GM12864 (cell line): ENCODE data around the gene ALG5.

Experiments
- DNase-seq: peaks from one replicate; pipeline ENCODE4 v3.0.0-alpha.2; 2011; ENCODE audit warnings: low read depth
- H3K4me3 ChIP-seq: 2 replicates; pipeline ENCODE4 v1.5.1; 2011; ENCODE audit warnings: mild to moderate bottlenecking, low read depth, low read length, control low read depth
- CTCF ChIP-seq: IDR thresholded peaks from 2 replicates; pipeline ENCODE4 v1.5.1; 2011; ENCODE audit warnings: low read depth, mild to moderate bottlenecking, moderate library complexity, low read length, control low read depth, inconsistent platforms; ENCODE audit errors: missing control alignments

ALG5 gene

DNA sequence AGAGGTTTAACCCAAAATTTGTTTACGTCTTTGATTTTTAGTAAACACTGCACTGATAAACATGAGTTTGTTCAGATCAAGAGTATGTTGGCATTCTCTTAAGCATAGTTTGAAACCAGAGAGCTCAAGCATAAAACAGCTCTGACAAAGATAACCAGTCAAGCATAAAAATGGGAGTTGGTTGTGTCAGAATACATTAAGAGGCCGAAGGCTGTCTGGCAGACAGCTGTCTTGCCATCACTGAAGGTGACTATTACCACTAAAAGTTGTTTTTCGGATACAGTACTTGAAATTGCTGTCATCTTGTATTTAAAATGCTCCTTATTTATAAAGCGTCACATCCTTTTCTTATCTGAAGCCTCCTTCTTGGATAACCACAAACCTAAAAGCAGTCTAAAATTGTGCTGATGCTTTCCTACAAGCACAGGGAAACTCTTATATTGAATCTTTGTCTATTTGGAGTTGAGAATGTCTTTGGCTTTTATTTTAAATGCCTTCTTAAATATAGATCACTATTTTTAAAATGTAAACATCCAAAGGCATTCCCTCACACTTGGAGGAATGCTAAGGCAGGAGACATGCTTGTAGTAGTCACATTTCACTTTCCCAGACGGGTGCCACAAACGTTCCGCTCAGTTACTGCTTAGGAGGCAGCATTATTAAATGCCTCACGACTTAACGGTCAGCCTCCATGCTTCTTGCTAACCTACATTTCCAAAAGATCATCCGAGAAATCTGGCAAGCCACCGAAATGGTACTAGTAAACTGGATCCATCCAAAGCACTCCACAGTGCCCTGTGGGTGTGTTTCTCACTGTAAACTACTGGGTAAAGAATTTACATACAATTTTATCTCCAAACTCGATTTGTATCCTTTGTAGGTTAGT is 80.7 kb downstream of the ALG5 start:
- no peak overlapping the region for H3K4me3 ChIP-seq
- DNase-seq: no peak
- no peak for TF ChIP-seq CTCF

GRCh38 chr13:36917311-36917710 is 81.8 kb downstream of the ALG5 start:
- DNase-seq: no peak
- TF ChIP-seq CTCF: no peak
- no peak overlapping the region for H3K4me3 ChIP-seq

DNA sequence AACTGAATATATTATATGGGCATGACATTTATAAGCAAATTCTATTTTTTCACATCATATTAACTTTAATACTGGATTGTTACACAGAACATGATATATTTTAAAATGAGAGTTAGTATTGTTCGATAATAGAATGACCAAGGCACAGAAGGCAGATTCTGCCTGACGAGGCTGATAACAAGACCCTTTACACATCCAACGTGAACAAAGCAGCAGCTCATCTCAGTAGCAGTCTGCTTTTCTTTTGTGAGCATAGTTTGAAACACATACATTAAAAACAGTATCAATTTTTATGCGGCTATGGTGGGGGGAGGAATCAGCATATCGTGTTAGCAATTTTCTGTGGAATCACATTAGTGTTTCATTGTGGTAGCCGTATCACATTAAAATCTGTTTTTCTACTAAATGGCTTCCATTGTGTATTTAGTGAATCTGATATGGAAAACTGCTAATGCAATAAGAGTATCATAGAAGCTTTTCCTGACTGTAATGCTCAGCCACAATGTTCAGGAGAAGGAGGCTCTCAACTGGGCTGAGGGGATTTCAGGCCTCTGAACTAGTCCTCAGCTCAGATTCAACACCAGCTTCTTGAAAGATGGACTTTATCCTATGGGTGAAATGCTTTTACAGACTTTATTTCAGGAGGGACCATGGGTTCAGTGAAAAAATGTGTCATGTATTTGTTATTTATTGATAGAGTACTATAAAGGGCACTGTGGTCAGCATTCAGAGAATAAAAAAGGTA is 83.1 kb downstream of the ALG5 start:
- H3K4me3 ChIP-seq: no peak overlapping the region
- no peak for DNase-seq
- no peak for TF ChIP-seq CTCF

GRCh38 chr13:36915106-36915505 is 84.0 kb downstream of the ALG5 start:
- DNase-seq: no peak
- TF ChIP-seq CTCF: no peak
- H3K4me3 ChIP-seq: no peak overlapping the region

DNA sequence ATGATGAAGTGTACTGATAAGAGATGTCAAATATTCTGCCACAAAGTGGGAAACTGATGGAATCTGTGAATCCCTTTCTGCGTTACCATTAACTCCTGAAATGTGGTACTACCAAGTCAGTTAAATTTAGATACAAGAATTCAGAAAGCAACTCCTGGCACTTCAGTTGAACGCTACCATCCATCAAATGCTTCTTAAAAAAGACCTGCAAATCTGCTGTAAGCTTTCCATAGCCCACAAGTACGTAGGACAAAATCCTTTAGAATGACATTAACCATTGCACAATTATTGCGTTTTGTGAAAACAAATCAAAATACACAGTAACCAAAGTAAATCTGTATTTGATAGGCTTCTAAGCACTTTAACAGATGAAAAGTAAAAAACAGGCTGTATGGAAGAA is 84.5 kb downstream of the ALG5 start:
- H3K4me3 ChIP-seq: no peak overlapping the region
- DNase-seq: no peak
- no peak for TF ChIP-seq CTCF

DNA sequence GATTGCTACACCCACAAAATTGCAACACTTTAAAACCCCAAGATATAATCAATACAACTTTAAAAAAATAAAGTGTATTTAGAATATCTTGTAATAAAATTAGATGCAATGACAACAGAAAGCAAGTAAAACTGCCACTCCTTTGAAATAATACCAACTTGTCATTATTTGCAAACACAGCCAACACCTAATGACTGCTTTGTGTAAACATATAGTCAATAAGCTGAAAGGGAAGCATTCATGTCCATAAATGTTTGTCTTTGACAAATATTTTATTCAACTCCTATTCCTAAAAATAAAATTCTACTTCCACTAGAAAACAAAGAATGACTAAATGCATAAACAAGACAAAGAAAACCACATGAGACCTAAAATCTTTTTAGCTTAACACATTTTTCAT is 85.7 kb downstream of the ALG5 start:
- H3K4me3 ChIP-seq: no peak overlapping the region
- DNase-seq: no peak
- no peak for TF ChIP-seq CTCF

- no peak for DNase-seq
- H3K4me3 ChIP-seq: no peak overlapping the region
- TF ChIP-seq CTCF: no peak
These were observed 86.2 kb downstream of the ALG5 start for GRCh38 chr13:36912973-36913372.
